Fibroblast of skin of abdomen (primary cell): ENCODE results near the gene TTBK1.

ENCODE experiments used
- DNase-seq: peaks from one replicate; pipeline ENCODE4 v3.0.0-alpha.2; 2013

The TTBK1 gene

GRCh38 chr6:43255408-43256054 is 12.2 kb downstream of the TTBK1 start:
- no peak for DNase-seq

DNA sequence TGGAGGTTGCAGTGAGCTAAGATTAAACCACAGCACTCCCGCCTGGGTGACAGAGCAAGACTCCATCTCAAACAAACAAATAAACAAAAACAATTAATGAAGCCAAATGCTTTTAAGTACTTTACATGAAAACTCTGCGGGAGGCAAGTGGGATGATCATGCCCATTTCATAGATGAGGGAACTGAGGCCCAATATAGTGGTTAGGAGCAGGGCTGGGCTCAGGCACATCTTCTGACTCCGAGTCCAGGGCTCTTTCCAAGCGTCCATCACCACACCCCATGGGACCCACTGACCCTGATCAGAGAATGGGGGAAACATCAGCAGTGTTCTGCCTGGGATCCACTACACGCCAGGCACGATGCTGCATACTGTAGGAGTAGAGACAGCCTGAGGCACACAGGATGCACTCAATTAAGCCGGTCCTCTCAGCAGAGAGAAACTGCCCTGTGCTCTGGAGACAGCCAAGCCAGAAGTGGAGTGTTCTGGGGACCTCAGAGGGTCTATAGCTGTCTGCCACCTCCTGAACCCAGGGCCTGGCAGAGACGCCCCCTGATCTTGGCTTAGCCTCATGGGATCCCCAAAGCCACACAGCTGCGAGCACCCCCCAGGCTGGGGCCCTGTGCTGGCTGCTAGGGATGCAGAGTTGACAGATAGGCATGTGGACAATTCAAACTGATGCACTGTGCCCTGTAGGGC is 13.5 kb downstream of the TTBK1 start:
- DNase-seq = no peak

- DNase-seq = no peak
These were observed 14.3 kb downstream of the TTBK1 start for GRCh38 chr6:43257367-43258145.

GRCh38 chr6:43258180-43258579 is 14.9 kb downstream of the TTBK1 start:
- DNase-seq = no peak

DNA sequence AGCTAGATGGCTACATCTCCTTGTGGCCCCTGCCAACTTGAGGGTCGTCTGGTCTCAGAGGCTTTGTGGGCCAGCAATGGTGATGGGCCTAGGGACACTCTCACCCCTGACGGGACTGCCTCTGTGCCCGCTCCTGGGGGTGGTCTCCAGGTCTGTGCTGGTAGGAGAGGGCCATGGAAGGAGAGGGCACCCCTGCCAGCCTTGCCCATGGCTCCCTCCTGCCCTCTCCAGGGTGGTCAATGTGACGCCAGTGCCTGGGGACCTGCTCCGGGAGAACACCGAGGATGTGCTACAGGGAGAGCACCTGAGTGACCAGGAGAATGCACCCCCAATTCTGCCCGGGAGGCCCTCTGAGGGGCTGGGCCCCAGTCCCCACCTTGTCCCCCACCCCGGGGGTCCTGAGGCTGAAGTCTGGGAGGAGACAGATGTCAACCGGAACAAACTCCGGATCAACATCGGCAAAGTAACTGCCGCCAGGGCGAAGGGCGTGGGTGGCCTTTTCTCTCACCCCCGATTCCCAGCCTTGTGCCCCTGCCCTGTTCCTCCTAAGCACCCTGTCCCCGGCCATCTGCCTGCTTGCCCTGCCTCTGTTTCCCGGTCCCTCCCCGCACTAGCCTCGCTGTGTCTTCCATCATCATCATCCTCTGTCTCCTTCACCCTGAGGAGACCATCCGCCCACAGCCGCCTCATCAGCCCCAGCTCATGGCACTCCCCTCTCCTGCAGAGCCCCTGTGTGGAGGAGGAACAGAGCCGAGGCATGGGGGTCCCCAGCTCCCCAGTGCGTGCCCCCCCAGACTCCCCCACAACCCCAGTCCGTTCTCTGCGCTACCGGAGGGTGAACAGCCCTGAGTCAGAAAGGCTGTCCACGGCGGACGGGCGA is 15.8 kb downstream of the TTBK1 start:
- DNase-seq = no peak

DNA sequence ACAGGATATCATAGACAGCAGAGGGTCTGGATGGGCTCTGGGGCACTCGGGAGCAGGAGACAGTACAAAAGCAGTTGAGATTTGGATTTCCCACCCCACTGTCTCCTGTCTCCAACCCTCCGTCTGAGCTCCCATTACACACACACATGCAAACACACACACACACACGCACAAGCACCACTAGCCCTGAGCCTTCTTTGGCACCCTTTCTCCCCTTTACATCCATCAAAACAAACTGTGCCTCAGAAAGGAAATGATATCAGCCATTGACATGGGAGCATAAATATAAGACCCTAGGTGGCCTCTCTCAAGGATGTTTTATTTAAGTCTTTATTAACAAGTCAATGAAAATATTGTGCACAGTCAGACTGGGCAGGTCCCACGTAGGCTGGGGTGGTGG is 17.5 kb downstream of the TTBK1 start:
- DNase-seq = no peak

- no peak for DNase-seq
These were observed 17.9 kb downstream of the TTBK1 start for GRCh38 chr6:43261198-43261597.

DNA sequence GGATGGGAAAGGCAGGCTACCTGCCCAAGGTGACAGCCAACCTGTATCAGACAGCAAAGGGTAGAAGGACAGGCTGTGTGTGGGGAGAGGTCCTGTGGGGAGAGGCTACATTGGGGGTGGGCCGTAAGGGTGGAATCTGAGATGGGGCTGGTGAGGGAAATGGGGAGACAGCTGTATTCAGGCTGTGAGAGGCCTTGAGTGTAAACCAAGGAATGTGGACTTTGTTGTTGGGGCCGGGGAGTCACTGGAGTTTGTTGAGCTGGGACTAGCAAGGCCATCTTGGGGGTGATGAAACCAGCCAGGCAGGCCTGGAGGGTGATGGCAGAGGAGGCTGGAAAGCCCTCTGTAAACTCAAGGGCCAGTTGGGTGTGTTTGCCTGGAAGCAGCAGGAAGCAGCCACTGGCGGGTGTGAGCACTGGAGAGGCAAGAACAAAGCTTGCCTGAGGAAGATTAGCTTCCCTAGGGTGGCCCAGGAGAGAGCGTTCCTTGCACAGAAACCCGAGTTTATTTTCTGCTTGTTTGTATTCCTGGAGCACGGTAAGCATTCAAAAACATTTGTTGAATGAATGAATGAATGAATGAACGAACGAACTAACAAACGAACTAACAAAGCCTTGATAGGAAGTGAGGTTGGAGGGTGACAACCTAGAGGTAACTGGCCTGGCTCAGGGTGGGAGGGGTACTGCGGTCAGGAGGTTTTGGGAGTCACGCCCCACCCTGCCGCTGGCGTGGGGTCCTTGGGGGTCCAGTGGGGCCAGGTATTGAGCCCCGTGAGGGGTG is 18.9 kb downstream of the TTBK1 start:
- DNase-seq = no peak

GRCh38 chr6:43262780-43263313 is 19.6 kb downstream of the TTBK1 start:
- DNase-seq = no peak

GRCh38 chr6:43263314-43264178 is 20.3 kb downstream of the TTBK1 start:
- DNase-seq = peak; percentile 64

DNA sequence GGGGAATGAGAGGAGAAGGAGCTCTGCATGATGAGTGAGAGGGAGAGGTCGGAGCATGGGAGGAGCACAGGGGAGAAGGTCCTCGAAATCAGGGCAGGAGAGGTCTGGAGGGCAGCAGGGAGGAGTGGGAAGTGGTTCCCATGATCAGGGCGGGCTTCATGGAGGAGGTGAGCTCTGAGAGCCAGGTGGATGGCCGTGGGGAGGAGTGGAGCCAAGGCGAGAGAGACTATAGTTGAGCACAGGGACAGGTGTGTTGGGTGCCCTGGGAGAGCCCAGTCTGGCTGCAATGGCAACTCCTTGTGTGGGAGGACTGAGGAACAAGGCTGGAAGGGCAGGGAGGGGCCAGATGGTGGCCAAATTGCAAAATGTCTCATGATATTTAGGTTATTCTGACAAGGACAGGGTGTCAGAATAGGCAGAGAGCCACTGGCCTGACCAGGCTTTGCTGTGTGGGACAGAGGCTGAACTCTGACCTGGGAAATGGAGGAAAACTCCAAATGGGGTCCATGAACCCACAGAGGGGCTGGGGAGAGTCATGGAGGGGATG is 21.4 kb downstream of the TTBK1 start:
- DNase-seq = no peak

DNA sequence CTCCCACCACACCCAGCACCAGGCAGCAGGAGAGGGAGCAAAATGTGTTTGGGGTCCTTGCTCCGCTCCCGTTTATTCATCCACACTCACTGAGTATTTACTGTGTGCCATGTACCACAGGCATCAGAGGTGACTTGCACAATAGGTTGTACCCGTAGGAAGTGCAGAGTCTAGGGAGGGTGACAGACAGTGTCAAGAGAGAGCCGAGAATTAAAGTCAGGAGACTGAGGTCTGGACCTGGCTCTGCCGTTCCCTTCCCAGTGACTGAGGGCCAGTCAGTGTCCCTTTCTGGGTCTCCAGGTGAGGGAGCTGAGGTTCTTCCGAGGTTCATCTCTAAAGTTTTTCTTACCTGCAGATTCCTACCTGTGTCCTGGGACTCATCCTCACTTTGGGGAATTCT is 22.3 kb downstream of the TTBK1 start:
- no peak for DNase-seq

- DNase-seq = no peak
These were observed 24.5 kb downstream of the TTBK1 start for GRCh38 chr6:43267619-43268354.

DNA sequence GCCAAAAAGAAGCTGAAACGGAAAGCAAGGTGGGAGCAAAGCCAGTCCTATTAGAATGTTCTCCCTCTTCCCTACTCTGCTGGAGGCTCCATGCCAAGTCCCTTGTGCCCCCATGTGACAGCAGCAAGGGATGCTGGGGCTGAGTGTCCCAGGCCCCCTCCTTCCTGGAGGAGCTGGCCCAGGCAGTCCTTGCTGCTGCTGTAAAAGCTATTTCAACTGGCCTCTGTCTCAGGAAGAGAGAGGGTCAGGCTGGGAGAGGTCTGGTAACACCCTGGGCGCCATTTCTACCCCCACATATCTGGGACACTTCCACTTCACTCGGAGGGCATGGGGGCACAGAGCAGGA is 25.0 kb downstream of the TTBK1 start:
- no peak for DNase-seq

DNA sequence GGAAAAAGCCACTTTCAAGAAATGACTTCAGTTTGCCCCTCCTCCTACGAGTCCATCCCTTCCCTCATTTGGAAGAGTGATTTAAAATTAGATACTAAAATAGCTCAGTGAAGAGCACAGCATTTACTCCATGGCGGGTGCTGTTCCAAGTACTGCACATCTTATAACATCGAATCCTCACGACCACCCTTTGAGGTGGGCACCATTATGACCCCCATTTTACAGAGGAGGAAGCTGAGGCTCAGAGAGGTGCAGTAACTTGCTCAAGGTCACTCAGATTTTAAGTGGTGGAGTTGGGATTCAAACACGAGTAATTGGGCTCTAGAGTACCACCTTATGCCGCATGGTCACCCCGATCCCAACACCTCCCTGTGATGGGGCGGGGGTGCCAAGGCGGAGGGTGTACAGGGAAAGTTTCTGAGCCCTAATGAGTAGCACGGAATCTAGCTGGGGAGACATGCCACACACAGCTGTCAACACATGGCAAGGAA is 25.5 kb downstream of the TTBK1 start:
- DNase-seq = no peak

- DNase-seq = no peak
These were observed 26.2 kb downstream of the TTBK1 start for GRCh38 chr6:43269273-43270007.

DNA sequence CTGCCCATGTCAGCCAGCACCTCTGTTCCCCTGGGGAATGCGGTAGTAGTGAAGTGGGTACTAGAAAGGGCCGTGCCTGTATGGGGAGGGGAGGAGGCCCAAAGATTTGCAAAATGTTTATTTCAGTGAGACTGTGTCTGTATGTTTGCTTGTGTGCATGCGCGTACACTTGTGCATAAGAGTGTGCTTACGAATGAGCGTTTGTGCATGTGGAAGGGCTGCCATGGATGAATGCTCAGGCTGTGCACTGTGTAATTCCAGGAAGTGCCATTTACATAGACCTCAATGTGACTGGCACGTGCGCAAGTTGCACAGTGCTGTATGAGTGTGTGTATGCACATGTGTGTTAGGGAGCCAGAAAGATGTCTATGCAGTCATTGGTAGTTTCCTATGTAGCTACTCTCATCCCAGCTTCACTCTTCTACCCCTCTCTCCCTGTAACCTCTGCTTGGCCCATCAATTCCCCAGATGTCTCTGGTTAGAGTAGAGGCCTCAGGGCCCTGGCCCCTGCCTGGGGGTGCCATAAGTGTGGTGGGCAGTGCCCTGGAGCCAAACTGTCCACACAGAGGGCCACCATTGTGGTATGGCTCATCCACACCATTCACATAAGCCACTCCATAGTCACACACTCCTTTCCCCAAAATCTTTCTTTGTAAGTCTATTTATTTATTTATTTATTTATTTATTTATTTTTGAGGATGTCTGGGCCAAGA is 28.0 kb downstream of the TTBK1 start:
- no peak for DNase-seq

GRCh38 chr6:43271944-43272343 is 28.7 kb downstream of the TTBK1 start:
- DNase-seq = no peak
